ENCODE results near the gene SLC24A5.

DNA sequence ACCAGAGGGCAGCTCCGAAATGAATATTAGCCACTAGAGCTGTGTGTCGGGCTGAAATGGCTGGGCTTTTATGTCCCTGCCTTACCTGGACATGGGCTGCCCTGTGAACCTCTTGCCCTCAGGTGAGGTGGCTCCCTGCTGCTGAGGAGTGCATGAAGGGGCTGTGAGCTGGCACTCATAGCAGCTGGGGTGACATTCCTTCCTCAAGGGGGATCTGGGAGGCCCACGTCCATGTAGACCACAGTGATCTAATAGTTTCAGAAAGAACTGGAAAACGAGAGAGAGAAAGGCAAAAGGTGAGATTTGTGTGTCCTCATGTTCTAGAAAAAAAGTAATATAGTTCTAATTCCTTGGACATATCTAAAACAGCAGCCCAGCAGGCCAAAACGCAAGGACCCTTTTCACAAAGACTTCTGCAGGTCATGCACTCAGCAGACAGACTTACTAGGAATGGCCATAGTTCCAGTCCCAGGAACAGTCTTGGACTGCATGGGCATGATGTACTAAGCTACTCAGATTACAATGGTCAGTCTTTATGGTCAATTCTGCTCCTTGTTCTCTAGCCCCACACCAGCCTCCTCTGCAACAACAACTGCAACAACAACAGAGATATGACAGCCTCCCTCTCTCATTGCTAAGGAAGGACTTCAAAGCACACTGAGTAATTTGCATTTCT is 10.8 kb upstream of the SLC24A5 start:
- TF ChIP-seq POLR2A (IDR thresholded peaks at IDR 0.05) = no peak
- TF ChIP-seq, protein P1, sequence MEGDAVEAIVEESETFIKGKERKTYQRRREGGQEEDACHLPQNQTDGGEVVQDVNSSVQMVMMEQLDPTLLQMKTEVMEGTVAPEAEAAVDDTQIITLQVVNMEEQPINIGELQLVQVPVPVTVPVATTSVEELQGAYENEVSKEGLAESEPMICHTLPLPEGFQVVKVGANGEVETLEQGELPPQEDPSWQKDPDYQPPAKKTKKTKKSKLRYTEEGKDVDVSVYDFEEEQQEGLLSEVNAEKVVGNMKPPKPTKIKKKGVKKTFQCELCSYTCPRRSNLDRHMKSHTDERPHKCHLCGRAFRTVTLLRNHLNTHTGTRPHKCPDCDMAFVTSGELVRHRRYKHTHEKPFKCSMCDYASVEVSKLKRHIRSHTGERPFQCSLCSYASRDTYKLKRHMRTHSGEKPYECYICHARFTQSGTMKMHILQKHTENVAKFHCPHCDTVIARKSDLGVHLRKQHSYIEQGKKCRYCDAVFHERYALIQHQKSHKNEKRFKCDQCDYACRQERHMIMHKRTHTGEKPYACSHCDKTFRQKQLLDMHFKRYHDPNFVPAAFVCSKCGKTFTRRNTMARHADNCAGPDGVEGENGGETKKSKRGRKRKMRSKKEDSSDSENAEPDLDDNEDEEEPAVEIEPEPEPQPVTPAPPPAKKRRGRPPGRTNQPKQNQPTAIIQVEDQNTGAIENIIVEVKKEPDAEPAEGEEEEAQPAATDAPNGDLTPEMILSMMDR (IDR thresholded peaks at IDR 0.05) = no peak
